WTC11 (cell line): Measurements from ENCODE around the gene WFS1. TPM values are rescaled to one million over a fixed set of nuclear protein-coding genes. Genes with fewer than 3 reads are reported as not detected.

Experiments
- ATAC-seq: fragments of 200-7000 bp; cut with Tn5 transposase; 2 replicates; pipeline ENCODE4 v1.10.0; 2021; ENCODE audit warnings: mild to moderate bottlenecking, moderate library complexity
- CTCF ChIA-PET: fragments of 300-600 bp; sonication (Branson Sonifier 250); formaldehyde crosslinking; loops from one replicate; lab custom pipeline; 2021; ENCODE audit warnings: antibody characterized with exemption; lab: Charles Lee
- POLR2A ChIA-PET: fragments of 350-600 bp; sonication (Branson Sonifier 250); formaldehyde crosslinking; loops from one replicate; lab custom pipeline; 2021; ENCODE audit warnings: antibody characterized with exemption; lab: Charles Lee
- DNase-seq: peaks from one replicate; pipeline ENCODE4 v3.0.0; 2021; ENCODE audit warnings: low spot score
- H3K27ac Mint-ChIP-seq: 2 replicates; pipeline ENCODE4 v1.8.0; 2021; ENCODE audit warnings: mixed read lengths
- H3K27me3 Mint-ChIP-seq: 2 replicates; pipeline ENCODE4 v1.8.0; 2021; ENCODE audit warnings: low read depth, mild to moderate bottlenecking, moderate library complexity, mixed read lengths
- H3K36me3 Mint-ChIP-seq: 2 replicates; pipeline ENCODE4 v1.8.0; 2021; ENCODE audit warnings: mixed read lengths
- H3K4me1 Mint-ChIP-seq: 2 replicates; pipeline ENCODE4 v1.8.0; 2022; ENCODE audit warnings: mixed read lengths
- H3K4me3 Mint-ChIP-seq: 2 replicates; pipeline ENCODE4 v1.8.0; 2021; ENCODE audit warnings: mild to moderate bottlenecking, moderate library complexity, mixed read lengths
- H3K9me3 Mint-ChIP-seq: 2 replicates; pipeline ENCODE4 v1.8.0; 2021; ENCODE audit warnings: mixed read lengths
- ATF1 ChIP-seq: sonication (generic); formaldehyde crosslinking; IDR thresholded peaks from 2 replicates; pipeline ENCODE4 v1.8.1; 2023; ENCODE audit warnings: mild to moderate bottlenecking, moderate library complexity, missing genetic modification reagents
- CREM ChIP-seq: sonication (generic); formaldehyde crosslinking; IDR thresholded peaks from 2 replicates; pipeline ENCODE4 v1.8.1; 2022; ENCODE audit warnings: mild to moderate bottlenecking, missing genetic modification reagents, moderate library complexity
- E2F1 ChIP-seq: sonication (generic); formaldehyde crosslinking; IDR thresholded peaks from 2 replicates; pipeline ENCODE4 v1.8.0; 2022; ENCODE audit warnings: mild to moderate bottlenecking, missing genetic modification reagents
- FOXP1 ChIP-seq: sonication (generic); formaldehyde crosslinking; IDR thresholded peaks from 2 replicates; pipeline ENCODE4 v1.8.0; 2022; ENCODE audit warnings: missing genetic modification reagents, mild to moderate bottlenecking, moderate library complexity, borderline replicate concordance
- GRHL2 ChIP-seq: fragments of 250-450 bp; sonication (Bioruptor Pico); IDR thresholded peaks from 2 replicates; pipeline ENCODE4 v1.8.0; 2022; ENCODE audit warnings: mild to moderate bottlenecking, moderate library complexity; ENCODE audit not compliant: insufficient replicate concordance, severe bottlenecking
- HMGA2 ChIP-seq: fragments of 250-450 bp; sonication (Bioruptor Pico); IDR thresholded peaks from 2 replicates; pipeline ENCODE4 v1.4.0; 2021; ENCODE audit warnings: mild to moderate bottlenecking, moderate library complexity
- IRF1 ChIP-seq: sonication (generic); formaldehyde crosslinking; IDR thresholded peaks from 2 replicates; pipeline ENCODE4 v1.8.0; 2023; ENCODE audit warnings: missing genetic modification reagents
- JUN ChIP-seq: sonication (generic); formaldehyde crosslinking; IDR thresholded peaks from 2 replicates; pipeline ENCODE4 v1.8.0; 2023; ENCODE audit warnings: mild to moderate bottlenecking, missing genetic modification reagents
- NR1H2 ChIP-seq: sonication (generic); formaldehyde crosslinking; IDR thresholded peaks from 2 replicates; pipeline ENCODE4 v1.9.0; 2021; ENCODE audit warnings: mild to moderate bottlenecking, moderate library complexity, missing genetic modification reagents
- NR2C2 ChIP-seq: sonication (generic); formaldehyde crosslinking; IDR thresholded peaks from 2 replicates; pipeline ENCODE4 v1.8.0; 2022; ENCODE audit warnings: mild to moderate bottlenecking, missing genetic modification reagents
- SMAD3 ChIP-seq: sonication (generic); formaldehyde crosslinking; IDR thresholded peaks from 2 replicates; pipeline ENCODE4 v1.8.0; 2022; ENCODE audit warnings: missing genetic modification reagents, mild to moderate bottlenecking, borderline replicate concordance
- SMAD4 ChIP-seq: sonication (generic); formaldehyde crosslinking; IDR thresholded peaks from 2 replicates; pipeline ENCODE4 v1.8.0; 2022; ENCODE audit warnings: mild to moderate bottlenecking, missing genetic modification reagents
- USF2 ChIP-seq: sonication (generic); formaldehyde crosslinking; IDR thresholded peaks from 2 replicates; pipeline ENCODE4 v1.8.1; 2023; ENCODE audit warnings: mild to moderate bottlenecking, missing genetic modification reagents, moderate library complexity
- ZBTB43 ChIP-seq: sonication (generic); formaldehyde crosslinking; IDR thresholded peaks from 2 replicates; pipeline ENCODE4 v1.8.1; 2023; ENCODE audit warnings: mild to moderate bottlenecking, missing genetic modification reagents
- ZMAT4 ChIP-seq: fragments of 250-450 bp; sonication (Bioruptor Pico); IDR thresholded peaks from 2 replicates; pipeline ENCODE4 v1.9.0; 2021; ENCODE audit warnings: mild to moderate bottlenecking
- ZNF121 ChIP-seq: sonication (generic); formaldehyde crosslinking; IDR thresholded peaks from 2 replicates; pipeline ENCODE4 v1.8.0; 2023; ENCODE audit warnings: missing genetic modification reagents
- ZNF138 ChIP-seq: sonication (generic); formaldehyde crosslinking; conservative IDR thresholded peaks from 2 replicates; pipeline ENCODE4 v1.8.1; 2022; ENCODE audit warnings: mild to moderate bottlenecking, moderate library complexity, missing genetic modification reagents
- ZNF263 ChIP-seq: sonication (generic); formaldehyde crosslinking; IDR thresholded peaks from 2 replicates; pipeline ENCODE4 v1.8.1; 2022; ENCODE audit warnings: low read depth, mild to moderate bottlenecking, moderate library complexity, missing genetic modification reagents
- ZNF532 ChIP-seq: fragments of 250-450 bp; sonication (Bioruptor Pico); IDR thresholded peaks from 2 replicates; pipeline ENCODE4 v1.9.0; 2021; ENCODE audit warnings: mild to moderate bottlenecking, borderline replicate concordance
- total RNA-seq: library from RNA; stranded (reverse); gene quantifications from 3 replicates; pipeline ENCODE4 v1.2.3, GENCODE V29; 2021

WFS1 gene
- total RNA-seq, 1 experiment from 2014 or later = 34.7 TPM

- TF ChIP-seq FOXP1 (CRISPR knock-in tag) = no peak
- TF ChIP-seq GRHL2 (CRISPR knock-in tag) = no peak
These were observed 18.7 kb upstream of the WFS1 start (continued) for GRCh38 chr4:6250984-6251295.

- POLR2A ChIA-PET = interaction anchor here (0.6 kb wide), 1 partner anchor 76 kb away, joined by 3 read pairs; no protein-coding TSS in a partner anchor
- H3K27me3 Mint-ChIP-seq = no peaks in the 10 kb centered on the region; the same call in 1 of the 2 replicates
These were observed 18.3 kb upstream of the WFS1 start for GRCh38 chr4:6251365-6251764.

More at GRCh38 chr4:6251365-6251764, 18.3 kb upstream of the WFS1 start:
- no peak overlapping the region for H3K4me3 Mint-ChIP-seq
- CTCF ChIA-PET = interaction anchor here (0.6 to 31.0 kb wide), 67 partner anchors 9 to 1266 kb away, joined by 3 to 713 read pairs (median 4); partner anchors contain the start of genes JAKMIP1 and WFS1
- no peaks in the 10 kb centered on the region for H3K9me3 Mint-ChIP-seq
- no peak overlapping the region for H3K27ac Mint-ChIP-seq
- no peak for TF ChIP-seq JUN (CRISPR knock-in tag)
- no peak for TF ChIP-seq NR2C2
- no peak for TF ChIP-seq SMAD4 (CRISPR knock-in tag)
- TF ChIP-seq GRHL2 (CRISPR knock-in tag) = no peak
- TF ChIP-seq CREM (CRISPR knock-in tag) = no peak
- no peak for TF ChIP-seq ZMAT4 (CRISPR knock-in tag)
- no peak for TF ChIP-seq USF2 (CRISPR knock-in tag)
- no peak for TF ChIP-seq SMAD3 (CRISPR knock-in tag)
- no peak for TF ChIP-seq ZNF263 (CRISPR knock-in tag)
- no peak for TF ChIP-seq FOXP1 (CRISPR knock-in tag)
- TF ChIP-seq ZNF121 (CRISPR knock-in tag) = no peak
- TF ChIP-seq NR1H2 (CRISPR knock-in tag) = no peak
- TF ChIP-seq ATF1 (CRISPR knock-in tag) = no peak
- TF ChIP-seq ZNF532 (CRISPR knock-in tag) = no peak
- no peak for TF ChIP-seq ZBTB43 (CRISPR knock-in tag)
- no peak for TF ChIP-seq HMGA2 (CRISPR knock-in tag)
- TF ChIP-seq E2F1 = no peak
- no peak for TF ChIP-seq ZNF138 (CRISPR knock-in tag)
- TF ChIP-seq IRF1 = no peak
- H3K36me3 Mint-ChIP-seq = no peaks in the 10 kb centered on the region
- no peak for DNase-seq
- no peak for ATAC-seq
- peaks cover 15% of the 10 kb centered on the region for H3K4me1 Mint-ChIP-seq
